Keratinocyte (primary cell): ENCODE data around the gene SMIM20. TPM values are rescaled to one million over a fixed set of nuclear protein-coding genes. Genes with fewer than 3 reads are reported as not detected.

Source experiments
- DNase-seq: peaks from one replicate; pipeline ENCODE4 v3.0.0-alpha.2; 2011; ENCODE audit warnings: low read depth, missing footprints, low spot score
- FAIRE-seq: peaks from 2 replicates; lab custom pipeline; 2011; peaks lifted over from hg19 to GRCh38; lab: Jason Lieb, UNC
- H2AFZ ChIP-seq: 2 replicates; pipeline ENCODE4 v1.6.0; 2012; ENCODE audit warnings: low read length, control low read depth, inconsistent platforms; ENCODE audit not compliant: control insufficient read depth
- H3K27ac ChIP-seq: 2 replicates; pipeline ENCODE4 v1.5.1; 2011; ENCODE audit warnings: low read length; ENCODE audit not compliant: control insufficient read depth, insufficient read depth
- H3K27me3 ChIP-seq: 3 replicates; pipeline ENCODE4 v1.6.0; 2011; ENCODE audit warnings: low read length; ENCODE audit not compliant: control insufficient read depth, insufficient read depth; ENCODE audit errors: extremely low read depth
- H3K36me3 ChIP-seq, 2 experiments: 2 replicates in 1 of 2; 3 replicates in 1 of 2; pipeline ENCODE4 v1.5.1; 2011; ENCODE audit warnings: low read length in 2 of 2, mild to moderate bottlenecking in 1 of 2; ENCODE audit not compliant: control insufficient read depth in 2 of 2, insufficient read depth in 2 of 2; ENCODE audit errors: extremely low read depth in 1 of 2
- H3K4me1 ChIP-seq: 3 replicates; pipeline ENCODE4 v1.5.1; 2011; ENCODE audit warnings: low read length; ENCODE audit not compliant: control insufficient read depth, insufficient read depth; ENCODE audit errors: extremely low read depth
- H3K4me2 ChIP-seq: 3 replicates; pipeline ENCODE4 v1.6.0; 2011; ENCODE audit warnings: low read depth, low read length; ENCODE audit not compliant: control insufficient read depth, insufficient read depth; ENCODE audit errors: extremely low read depth
- H3K4me3 ChIP-seq, 3 experiments: fragments of 200-600 bp in 1 of 3; sonication (generic) in 1 of 3; 2 replicates in 2 of 3; 3 replicates in 1 of 3; pipeline ENCODE4 v1.5.1; 2011 to 2016; ENCODE audit warnings: low read length in 3 of 3, mild to moderate bottlenecking in 3 of 3, control low read depth in 2 of 3, inconsistent platforms in 1 of 3, low read depth in 1 of 3, mixed read lengths in 1 of 3, mixed run types in 1 of 3, moderate library complexity in 1 of 3; ENCODE audit not compliant: control insufficient read depth in 2 of 3, insufficient read depth in 2 of 3; ENCODE audit errors: extremely low read depth in 1 of 3
- H3K79me2 ChIP-seq: 2 replicates; pipeline ENCODE4 v1.6.0; 2012; ENCODE audit warnings: low read length; ENCODE audit not compliant: control insufficient read depth, insufficient read depth
- H3K9ac ChIP-seq: 3 replicates; pipeline ENCODE4 v1.6.0; 2011; ENCODE audit warnings: low read length; ENCODE audit not compliant: control insufficient read depth, insufficient read depth; ENCODE audit errors: extremely low read depth
- H3K9me1 ChIP-seq: 3 replicates; pipeline ENCODE4 v1.6.0; 2011; ENCODE audit warnings: low read length; ENCODE audit not compliant: control insufficient read depth, insufficient read depth; ENCODE audit errors: extremely low read depth
- H3K9me3 ChIP-seq: 2 replicates; pipeline ENCODE4 v1.5.1; 2012; ENCODE audit warnings: low read depth, low read length; ENCODE audit not compliant: control insufficient read depth
- H4K20me1 ChIP-seq: 3 replicates; pipeline ENCODE4 v1.6.0; 2011; ENCODE audit warnings: low read length; ENCODE audit not compliant: control insufficient read depth, insufficient read depth; ENCODE audit errors: extremely low read depth
- EZH2 ChIP-seq: IDR thresholded peaks from one replicate; pipeline ENCODE4 v1.6.1; 2012; ENCODE audit warnings: inconsistent platforms, mild to moderate bottlenecking, low read length, moderate library complexity
- dilution Hi-C: fragments of 300-500 bp; cut with MboI; formaldehyde crosslinking; loops from one replicate; pipeline ENCODE4 v1.7.0; 2020; ENCODE audit warnings: low sequenced_read_pairs; ENCODE audit not compliant: extremely low pct_ligation_motif_present
- polyA plus RNA-seq, 5 experiments: library from polyadenylated mRNA; depleted of rRNA in 3 of 5; stranded (reverse) in 3 of 5; stranded (forward) in 1 of 5; unstranded in 1 of 5; fragments of >200 nt; gene quantifications; 1 replicate in 1 of 5; 2 replicates in 3 of 5; 3 replicates in 1 of 5; pipeline versions ENCODE4 v1.2.1 to v1.2.3, GENCODE V29; 2011 to 2012; ENCODE audit warnings: missing spikeins in 2 of 5, low read depth in 1 of 5, low replicate concordance in 1 of 5
- TF ChIP-seq, protein P1 (sequence below), 3 experiments: IDR thresholded peaks in 1 of 3; conservative IDR thresholded peaks in 1 of 3; optimal IDR thresholded peaks in 1 of 3; 2 replicates in 2 of 3; 3 replicates in 1 of 3; pipeline versions ENCODE3 to v1.5.1; 2011; ENCODE audit warnings: low read length in 3 of 3, mild to moderate bottlenecking in 3 of 3, moderate library complexity in 2 of 3, control low read depth in 1 of 3, inconsistent platforms in 1 of 3; ENCODE audit not compliant: insufficient read depth in 2 of 3; ENCODE audit errors: extremely low read depth in 1 of 3

SMIM20 gene
- polyA plus RNA-seq, 1 donor (not counting 4 experiments of a cell fraction or from before 2014, with no cell fraction given): 29.5 TPM

DNA sequence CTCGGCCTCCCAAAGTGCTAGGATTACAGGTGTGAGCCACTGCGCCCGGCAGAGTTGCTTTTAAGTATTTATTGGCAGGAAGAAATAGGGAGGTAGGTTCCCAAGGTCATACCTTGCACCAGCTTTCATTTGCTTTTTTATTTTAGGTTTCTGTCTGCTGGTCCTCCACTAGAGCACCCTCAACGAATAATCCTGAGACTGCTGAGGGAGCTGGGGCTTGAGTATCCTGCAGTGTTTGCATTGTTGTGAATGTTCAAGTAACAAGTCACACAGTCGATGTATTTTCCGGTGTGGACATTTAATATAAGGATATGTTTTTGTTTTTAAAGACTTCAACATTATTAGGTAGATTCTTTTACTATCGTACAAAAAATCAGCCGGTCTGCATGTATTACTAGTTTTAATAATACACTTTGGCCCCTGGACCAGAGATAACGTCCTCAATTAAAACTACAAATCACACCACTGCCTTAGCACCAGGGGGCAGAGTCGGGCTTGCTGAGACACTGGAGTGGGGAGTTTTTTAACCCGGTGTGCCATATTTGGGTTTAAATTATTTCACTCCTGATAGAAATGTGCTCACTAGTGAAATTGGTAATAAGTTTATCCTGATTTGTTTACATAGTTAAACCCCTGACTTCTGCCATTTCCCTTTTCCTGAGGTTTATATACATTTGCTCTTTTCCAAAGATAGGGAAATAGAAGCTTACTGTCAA lies 11.6 kb downstream of the SMIM20 start:
- TF ChIP-seq EZH2: no peak
- TF ChIP-seq, protein P1, sequence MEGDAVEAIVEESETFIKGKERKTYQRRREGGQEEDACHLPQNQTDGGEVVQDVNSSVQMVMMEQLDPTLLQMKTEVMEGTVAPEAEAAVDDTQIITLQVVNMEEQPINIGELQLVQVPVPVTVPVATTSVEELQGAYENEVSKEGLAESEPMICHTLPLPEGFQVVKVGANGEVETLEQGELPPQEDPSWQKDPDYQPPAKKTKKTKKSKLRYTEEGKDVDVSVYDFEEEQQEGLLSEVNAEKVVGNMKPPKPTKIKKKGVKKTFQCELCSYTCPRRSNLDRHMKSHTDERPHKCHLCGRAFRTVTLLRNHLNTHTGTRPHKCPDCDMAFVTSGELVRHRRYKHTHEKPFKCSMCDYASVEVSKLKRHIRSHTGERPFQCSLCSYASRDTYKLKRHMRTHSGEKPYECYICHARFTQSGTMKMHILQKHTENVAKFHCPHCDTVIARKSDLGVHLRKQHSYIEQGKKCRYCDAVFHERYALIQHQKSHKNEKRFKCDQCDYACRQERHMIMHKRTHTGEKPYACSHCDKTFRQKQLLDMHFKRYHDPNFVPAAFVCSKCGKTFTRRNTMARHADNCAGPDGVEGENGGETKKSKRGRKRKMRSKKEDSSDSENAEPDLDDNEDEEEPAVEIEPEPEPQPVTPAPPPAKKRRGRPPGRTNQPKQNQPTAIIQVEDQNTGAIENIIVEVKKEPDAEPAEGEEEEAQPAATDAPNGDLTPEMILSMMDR (optimal IDR thresholded peaks at IDR 0.05 in 1 of 3, IDR thresholded peaks at IDR 0.05 in 1 of 3, conservative IDR thresholded peaks at IDR 0.05 in 1 of 3; ENCODE audit: extremely low read depth in 1 of 3, insufficient read depth in 2 of 3, low read length in 3 of 3): peak; percentile 56 to 63 (median 57)
- no peaks in the 10 kb centered on the region for H3K9me3 ChIP-seq
- no peak overlapping the region for H3K4me3 ChIP-seq
- FAIRE-seq: no peak
- no peaks in the 10 kb centered on the region for H3K9me1 ChIP-seq
- H4K20me1 ChIP-seq: no peaks in the 10 kb centered on the region
- DNase-seq: no peak
- no peak overlapping the region for H2AFZ ChIP-seq
- no peaks in the 10 kb centered on the region for H3K27me3 ChIP-seq
- dilution Hi-C loops: no loop called here
- H3K4me2 ChIP-seq: no peak overlapping the region
- H3K27ac ChIP-seq: no peak overlapping the region
- H3K9ac ChIP-seq: no peak overlapping the region
- no peaks in the 10 kb centered on the region for H3K79me2 ChIP-seq
- no peaks in the 10 kb centered on the region for H3K4me1 ChIP-seq
- no peaks in the 10 kb centered on the region for H3K36me3 ChIP-seq

DNA sequence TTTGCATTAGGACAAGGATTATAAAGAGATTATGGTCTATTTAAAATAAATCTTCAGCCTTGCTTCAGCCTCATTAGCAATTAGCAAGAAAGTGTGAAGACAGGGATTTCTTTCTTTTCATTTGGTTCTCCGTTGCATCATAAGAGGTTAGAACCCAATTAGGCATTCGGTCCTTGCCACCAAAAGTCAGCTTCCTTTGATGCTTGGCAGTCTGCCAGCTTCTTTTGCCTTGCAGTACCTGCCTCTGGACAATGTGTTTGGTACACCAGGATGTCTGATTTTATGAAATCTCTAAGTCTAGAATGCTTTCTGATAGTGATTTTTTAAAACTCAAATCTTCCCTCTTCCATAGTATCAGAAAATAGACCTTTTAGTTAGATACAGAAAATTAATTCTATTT lies 12.4 kb downstream of the SMIM20 start:
- no peak for TF ChIP-seq EZH2
- TF ChIP-seq, protein P1 (optimal IDR thresholded peaks at IDR 0.05 in 1 of 3, IDR thresholded peaks at IDR 0.05 in 1 of 3, conservative IDR thresholded peaks at IDR 0.05 in 1 of 3; ENCODE audit: extremely low read depth in 1 of 3, insufficient read depth in 2 of 3, low read length in 3 of 3): no peak
- Histone ChIP-seq H3K79me2 (no peaks in the 10 kb centered on the region), H3K4me3 (no peak overlapping the region), H3K27ac (no peak overlapping the region), H3K4me2 (no peak overlapping the region), H3K9me3 (no peaks in the 10 kb centered on the region), H3K4me1 (no peaks in the 10 kb centered on the region), H4K20me1 (no peaks in the 10 kb centered on the region), H2AFZ (no peak overlapping the region), H3K27me3 (no peaks in the 10 kb centered on the region), H3K36me3 (no peaks in the 10 kb centered on the region), H3K9ac (no peak overlapping the region), H3K9me1 (no peaks in the 10 kb centered on the region)
- dilution Hi-C loops: no loop called here
- FAIRE-seq: no peak
- DNase-seq: no peak
